ENCODE results near the gene PRKCH.
A peak's percentile ranks its signal among the peaks of the same experiment; 100 is the strongest.

PRKCH gene

GRCh38 chr14:61468063-61468825, 146.9 kb downstream of the PRKCH start:
- H3K4me1 ChIP-seq (ENCODE audit: insufficient read depth, low read length, poor library complexity, severe bottlenecking): peaks cover 52% of the 10 kb centered on the region
- peaks cover 18% of the 10 kb centered on the region for H3F3A ChIP-seq (ENCODE audit: low read depth)

GRCh38 chr14:61469781-61470180, 148.4 kb downstream of the PRKCH start:
- Histone ChIP-seq H3K4me2 (ENCODE audit: low read depth, low read length, poor library complexity, severe bottlenecking) (peak overlapping the region; percentile 88), H3K9ac (ENCODE audit: low read depth, low read length, poor library complexity, severe bottlenecking) (no peak overlapping the region), H3K79me2 (ENCODE audit: insufficient read depth, low read length) (peaks cover 76% of the 10 kb centered on the region), H3K9me2 (replicated peaks; ENCODE audit: low read depth, low read length) (no peaks in the 10 kb centered on the region), H3K36me3 (ENCODE audit: insufficient read depth, low read length) (peaks cover 20% of the 10 kb centered on the region; the same call in 1 of the 2 replicates), H3K4me1 (ENCODE audit: insufficient read depth, low read length, poor library complexity, severe bottlenecking) (peaks cover 63% of the 10 kb centered on the region), H2AFZ (ENCODE audit: low read length) (no peak overlapping the region), H3K4me3 (ENCODE audit: low read length, poor library complexity, severe bottlenecking) (no peak overlapping the region), H4K20me1 (ENCODE audit: insufficient read depth, low read length, poor library complexity, severe bottlenecking) (peaks cover 10% of the 10 kb centered on the region), H3K27me3 (ENCODE audit: insufficient read depth, low read length, poor library complexity, severe bottlenecking) (no peaks in the 10 kb centered on the region), H3K9me3 (ENCODE audit: insufficient read depth, low read depth, low read length) (no peaks in the 10 kb centered on the region), H3F3A (ENCODE audit: low read depth) (peaks cover 19% of the 10 kb centered on the region)
- TF ChIP-seq EZH2phosphoT487 (IDR thresholded peaks at IDR 0.05; ENCODE audit: borderline replicate concordance): no peak
- no peak for TF ChIP-seq CTCF (conservative IDR thresholded peaks at IDR 0.05; ENCODE audit: low read length)

More at GRCh38 chr14:61468063-61468825, 146.9 kb downstream of the PRKCH start:
- Histone ChIP-seq H3K9me3 (ENCODE audit: insufficient read depth, low read depth, low read length) (no peaks in the 10 kb centered on the region), H3K79me2 (ENCODE audit: insufficient read depth, low read length) (peaks cover 79% of the 10 kb centered on the region), H3K4me2 (ENCODE audit: low read depth, low read length, poor library complexity, severe bottlenecking) (no peak overlapping the region), H4K20me1 (ENCODE audit: insufficient read depth, low read length, poor library complexity, severe bottlenecking) (peaks cover 6% of the 10 kb centered on the region), H3K9me2 (replicated peaks; ENCODE audit: low read depth, low read length) (no peaks in the 10 kb centered on the region), H2AFZ (ENCODE audit: low read length) (no peak overlapping the region), H3K9ac (ENCODE audit: low read depth, low read length, poor library complexity, severe bottlenecking) (no peak overlapping the region), H3K36me3 (ENCODE audit: insufficient read depth, low read length) (peaks cover 33% of the 10 kb centered on the region; the same call in 1 of the 2 replicates), H3K4me3 (ENCODE audit: low read length, poor library complexity, severe bottlenecking) (no peak overlapping the region), H3K27me3 (ENCODE audit: insufficient read depth, low read length, poor library complexity, severe bottlenecking) (no peaks in the 10 kb centered on the region)
- TF ChIP-seq CTCF (conservative IDR thresholded peaks at IDR 0.05; ENCODE audit: low read length) (no peak), EZH2phosphoT487 (IDR thresholded peaks at IDR 0.05; ENCODE audit: borderline replicate concordance) (no peak)

- Histone ChIP-seq H3K4me1 (ENCODE audit: insufficient read depth, low read length, poor library complexity, severe bottlenecking) (peaks cover 65% of the 10 kb centered on the region), H3K79me2 (ENCODE audit: insufficient read depth, low read length) (peaks cover 74% of the 10 kb centered on the region), H4K20me1 (ENCODE audit: insufficient read depth, low read length, poor library complexity, severe bottlenecking) (peaks cover 7% of the 10 kb centered on the region), H2AFZ (ENCODE audit: low read length) (no peak overlapping the region), H3K9ac (ENCODE audit: low read depth, low read length, poor library complexity, severe bottlenecking) (peak overlapping the region; percentile 58), H3F3A (ENCODE audit: low read depth) (peaks cover 19% of the 10 kb centered on the region), H3K36me3 (ENCODE audit: insufficient read depth, low read length) (peaks cover 14% of the 10 kb centered on the region; the same call in 1 of the 2 replicates), H3K9me3 (ENCODE audit: insufficient read depth, low read depth, low read length) (no peaks in the 10 kb centered on the region), H3K9me2 (replicated peaks; ENCODE audit: low read depth, low read length) (no peaks in the 10 kb centered on the region), H3K4me3 (ENCODE audit: low read length, poor library complexity, severe bottlenecking) (no peak overlapping the region), H3K4me2 (ENCODE audit: low read depth, low read length, poor library complexity, severe bottlenecking) (peak overlapping the region; percentile 88), H3K27me3 (ENCODE audit: insufficient read depth, low read length, poor library complexity, severe bottlenecking) (no peaks in the 10 kb centered on the region)
- TF ChIP-seq CTCF (conservative IDR thresholded peaks at IDR 0.05; ENCODE audit: low read length) (peak; percentile 37; the same call in 1 of the 2 replicates), EZH2phosphoT487 (IDR thresholded peaks at IDR 0.05; ENCODE audit: borderline replicate concordance) (no peak)
Measured at GRCh38 chr14:61470261-61470960, 149.0 kb downstream of the PRKCH start.

All from Loucy (cell line).